ENCODE data around the gene NRCAM. TPM values are rescaled to one million over a fixed set of nuclear protein-coding genes. Genes with fewer than 3 reads are reported as not detected.

The NRCAM gene
- total RNA-seq, 4 donors from 2014 or later: 0.85 to 4.1 (median 2.6) TPM

DNA sequence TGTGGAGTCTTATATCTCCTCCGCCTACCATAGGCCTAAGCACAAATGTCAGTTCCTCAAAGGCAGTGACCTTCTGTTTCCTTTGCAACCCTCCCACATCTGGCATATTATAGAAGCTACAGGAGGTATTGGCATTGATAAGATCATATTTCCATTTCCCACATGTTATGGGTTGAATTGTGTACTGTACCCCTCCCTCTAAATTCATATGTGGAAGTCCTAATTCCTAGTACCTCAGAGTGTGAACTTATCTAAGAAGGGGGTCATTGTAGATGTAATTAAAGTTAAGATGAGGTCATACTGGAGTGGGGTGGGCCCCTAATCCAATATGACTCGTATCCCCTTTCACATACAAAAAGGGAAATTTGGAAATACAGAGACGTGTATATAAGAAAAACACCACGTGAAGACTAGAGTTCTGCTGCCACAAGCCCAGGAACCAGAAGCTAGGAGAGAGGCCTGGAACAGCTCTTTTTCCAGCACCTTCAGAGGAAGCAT is 320.0 kb downstream of the NRCAM start:
- H3K36me3 ChIP-seq: no peaks in the 10 kb centered on the region
- H3K27me3 ChIP-seq: no peaks in the 10 kb centered on the region
- peaks cover 0 to 6% (median 0%) of the 10 kb centered on the region in 4 donors for H3K4me1 ChIP-seq
- no peak overlapping the region for H3K4me3 ChIP-seq
- peak overlapping the region in 1 of 4 donors; percentile 25 for H3K27ac ChIP-seq
- TF ChIP-seq POLR2A (IDR thresholded peaks at IDR 0.05) (no peak), CTCF (IDR thresholded peaks at IDR 0.05) (no peak)
- DNase-seq: no peak
- H3K9me3 ChIP-seq: no peaks in the 10 kb centered on the region

GRCh38 chr7:108135446-108136190 is 320.6 kb downstream of the NRCAM start:
- Histone ChIP-seq H3K9me3 (no peaks in the 10 kb centered on the region), H3K27me3 (no peaks in the 10 kb centered on the region), H3K36me3 (no peaks in the 10 kb centered on the region), H3K4me1 (peaks cover 0 to 6% (median 0%) of the 10 kb centered on the region in 4 donors), H3K27ac (peak overlapping the region in 1 of 4 donors; percentile 25), H3K4me3 (no peak overlapping the region)
- peak in 2 of 3 donors; percentile 61 to 66 for DNase-seq
- no peak for TF ChIP-seq POLR2A (IDR thresholded peaks at IDR 0.05)
- no peak for TF ChIP-seq CTCF (IDR thresholded peaks at IDR 0.05)

GRCh38 chr7:108134486-108134885 is 321.8 kb downstream of the NRCAM start:
- Histone ChIP-seq H3K27ac (no peak overlapping the region), H3K36me3 (no peaks in the 10 kb centered on the region), H3K4me3 (no peak overlapping the region), H3K27me3 (no peaks in the 10 kb centered on the region), H3K4me1 (peaks cover 0 to 6% (median 0%) of the 10 kb centered on the region in 4 donors), H3K9me3 (no peaks in the 10 kb centered on the region)
- TF ChIP-seq CTCF (IDR thresholded peaks at IDR 0.05) (no peak), POLR2A (IDR thresholded peaks at IDR 0.05) (no peak)
- no peak for DNase-seq

DNA sequence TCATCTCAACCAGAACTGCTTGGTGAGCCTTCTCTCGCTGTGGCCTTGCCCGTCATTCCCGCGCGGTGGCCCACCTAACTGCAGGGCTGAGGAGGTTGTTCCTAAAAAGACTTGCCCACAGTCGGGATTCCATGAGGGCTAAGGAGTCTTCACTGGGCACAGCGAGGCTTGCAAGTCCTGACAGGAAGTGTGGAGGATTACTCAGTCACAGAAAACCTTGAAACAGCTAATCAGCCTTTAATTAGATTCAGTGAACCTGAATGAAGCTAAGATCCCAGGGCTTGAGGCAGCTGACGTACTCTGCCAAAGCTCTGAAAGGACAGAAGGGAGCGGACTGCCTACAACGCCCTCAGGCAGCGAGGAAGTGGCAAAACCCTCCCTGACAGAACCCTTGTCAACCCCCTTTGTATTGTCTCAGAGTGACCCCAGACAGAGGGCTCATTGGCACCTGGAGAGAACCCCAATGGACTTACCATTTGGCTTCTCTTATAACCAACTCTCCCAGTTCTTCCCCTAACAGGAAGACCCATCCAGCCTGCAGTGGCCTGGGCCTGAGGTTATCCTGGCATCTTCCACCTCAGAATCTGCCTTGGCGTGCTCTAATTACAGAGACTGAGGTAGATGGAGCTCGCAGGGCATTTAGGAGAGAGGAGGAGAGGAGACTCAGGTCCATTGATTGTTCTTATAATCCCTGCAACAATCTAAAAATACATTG is 323.5 kb downstream of the NRCAM start:
- TF ChIP-seq CTCF (IDR thresholded peaks at IDR 0.05) (no peak), POLR2A (IDR thresholded peaks at IDR 0.05) (no peak)
- Histone ChIP-seq H3K4me3 (no peak overlapping the region), H3K27ac (no peak overlapping the region), H3K27me3 (no peaks in the 10 kb centered on the region), H3K9me3 (no peaks in the 10 kb centered on the region), H3K4me1 (peaks cover 0 to 6% (median 0%) of the 10 kb centered on the region in 4 donors), H3K36me3 (no peaks in the 10 kb centered on the region)
- no peak for DNase-seq

- TF ChIP-seq POLR2A (IDR thresholded peaks at IDR 0.05): no peak
- DNase-seq: no peak
- H3K4me1 ChIP-seq: peaks cover 0 to 4% (median 0%) of the 10 kb centered on the region in 4 donors
- no peaks in the 10 kb centered on the region for H3K9me3 ChIP-seq
- no peak within 1 kb of the TSS for H3K27ac ChIP-seq
- no peaks in the 10 kb centered on the region for H3K36me3 ChIP-seq
- no peaks in the 10 kb centered on the region for H3K27me3 ChIP-seq
- H3K4me3 ChIP-seq: no peak within 1 kb of the TSS
These were observed 326.0 kb downstream of the NRCAM start, which contains the start of gene LAMB4 for GRCh38 chr7:108130261-108130660. TSS of gene LAMB4 (minus strand) at chr7:108130361. CDS start at chr7:108123164, 7,197 bp downstream.
